ENCODE measurements around the gene CHCHD4. TPM values are rescaled to one million over a fixed set of nuclear protein-coding genes. Genes with fewer than 3 reads are reported as not detected.

CHCHD4 gene
- total and polyA plus RNA-seq, 10 of the 15 experiments (the other 5 are each of a cell fraction or from before 2014, with no cell fraction given) = 21.0 to 46.8 (median 29.0) TPM

DNA sequence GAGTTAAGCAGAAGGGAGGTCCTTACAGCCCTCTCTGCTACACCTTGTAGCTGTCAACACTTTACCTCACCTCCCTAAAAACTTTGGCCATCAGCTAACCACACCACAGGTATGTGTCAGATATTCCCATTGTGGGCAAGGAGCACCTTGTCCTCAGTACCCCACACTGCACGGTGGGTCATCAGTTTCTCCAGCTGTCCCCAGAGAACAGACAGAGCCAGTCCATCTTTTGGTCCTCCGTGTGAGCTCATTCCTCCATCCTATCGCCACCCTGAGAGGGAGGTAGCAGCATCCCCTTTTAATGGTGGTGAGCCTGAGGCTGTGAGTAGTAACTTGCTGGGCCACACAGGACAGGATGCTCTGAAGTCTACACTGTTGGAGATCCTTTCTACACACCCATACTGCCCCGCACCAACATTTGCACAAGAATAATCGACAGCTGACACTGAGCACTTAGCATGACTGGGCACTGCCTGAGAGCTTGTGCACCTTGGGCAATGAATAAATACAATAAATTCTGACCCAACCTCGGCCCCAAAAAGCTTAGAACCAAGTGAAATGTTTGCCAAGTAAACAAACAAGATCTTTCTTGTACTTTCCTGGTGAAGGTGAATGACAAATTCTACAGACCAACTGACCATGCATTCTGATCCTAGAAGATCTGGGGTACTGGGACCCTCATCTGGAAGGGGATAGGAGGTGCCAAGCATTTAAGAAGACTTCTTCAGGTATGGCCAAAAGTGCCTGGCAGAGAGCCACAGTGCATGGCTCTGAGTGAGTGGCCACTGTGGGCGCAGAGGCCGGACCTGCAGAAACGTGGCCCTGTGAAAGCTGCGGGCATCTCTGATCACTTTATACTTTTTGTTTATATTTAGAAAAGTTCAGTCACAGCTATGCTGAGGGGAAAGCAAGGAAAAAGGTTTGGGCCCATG is 6.9 kb downstream of the CHCHD4 start (continued):
- TF ChIP-seq CEBPZ (IDR thresholded peaks at IDR 0.05; ENCODE audit: low read depth, low read length) (no peak), MEF2A (IDR thresholded peaks at IDR 0.05; ENCODE audit: insufficient read depth, low read depth, low read length) (no peak)

GRCh38 chr3:14113965-14114635 is 10.6 kb downstream of the CHCHD4 start:
- in situ Hi-C loops (cut with MboI) = no loop called here
- Histone ChIP-seq H3K27me3 (replicated peaks in 1 of 2; ENCODE audit: control insufficient read depth in 2 of 2, insufficient read depth in 2 of 2, low read length in 1 of 2) (no peaks in the 10 kb centered on the region), H3K4me1 (ENCODE audit: control insufficient read depth, insufficient read depth, low read length) (no peaks in the 10 kb centered on the region), H3K9me3 (replicated peaks; ENCODE audit: control insufficient read depth, insufficient read depth, low read length) (no peaks in the 10 kb centered on the region), H3K4me2 (ENCODE audit: control insufficient read depth, insufficient read depth) (no peak overlapping the region), H3K79me2 (ENCODE audit: control insufficient read depth, insufficient read depth, low read length) (no peaks in the 10 kb centered on the region), H3K9ac (ENCODE audit: control insufficient read depth, insufficient read depth, low read length) (no peak overlapping the region), H3K27ac (ENCODE audit: control insufficient read depth, insufficient read depth) (no peak overlapping the region), H3K4me3 (no peak overlapping the region), H2AFZ (ENCODE audit: control insufficient read depth, low read depth, low read length) (no peak overlapping the region), H4K20me1 (ENCODE audit: control insufficient read depth, insufficient read depth) (no peaks in the 10 kb centered on the region), H3K36me3 (ENCODE audit: control insufficient read depth in 2 of 2, insufficient read depth in 2 of 2, low read length in 1 of 2) (peaks cover 8 to 17% of the 10 kb centered on the region in 2 experiments; a peak in 3 of 4 replicates)
- TF ChIP-seq SMC3 (IDR thresholded peaks at IDR 0.05; ENCODE audit: borderline replicate concordance, low read length) (peak; percentile 23; the same call in 1 of the 2 replicates), RAD21 (IDR thresholded peaks at IDR 0.05; ENCODE audit: insufficient read depth, low read depth, low read length) (peak; percentile 35; the same call in 1 of the 2 replicates), BHLHE40 (IDR thresholded peaks at IDR 0.05; ENCODE audit: borderline replicate concordance in 1 of 2, low read depth in 2 of 2, low read length in 1 of 2) (no peak)
- TF ChIP-seq, protein P1, sequence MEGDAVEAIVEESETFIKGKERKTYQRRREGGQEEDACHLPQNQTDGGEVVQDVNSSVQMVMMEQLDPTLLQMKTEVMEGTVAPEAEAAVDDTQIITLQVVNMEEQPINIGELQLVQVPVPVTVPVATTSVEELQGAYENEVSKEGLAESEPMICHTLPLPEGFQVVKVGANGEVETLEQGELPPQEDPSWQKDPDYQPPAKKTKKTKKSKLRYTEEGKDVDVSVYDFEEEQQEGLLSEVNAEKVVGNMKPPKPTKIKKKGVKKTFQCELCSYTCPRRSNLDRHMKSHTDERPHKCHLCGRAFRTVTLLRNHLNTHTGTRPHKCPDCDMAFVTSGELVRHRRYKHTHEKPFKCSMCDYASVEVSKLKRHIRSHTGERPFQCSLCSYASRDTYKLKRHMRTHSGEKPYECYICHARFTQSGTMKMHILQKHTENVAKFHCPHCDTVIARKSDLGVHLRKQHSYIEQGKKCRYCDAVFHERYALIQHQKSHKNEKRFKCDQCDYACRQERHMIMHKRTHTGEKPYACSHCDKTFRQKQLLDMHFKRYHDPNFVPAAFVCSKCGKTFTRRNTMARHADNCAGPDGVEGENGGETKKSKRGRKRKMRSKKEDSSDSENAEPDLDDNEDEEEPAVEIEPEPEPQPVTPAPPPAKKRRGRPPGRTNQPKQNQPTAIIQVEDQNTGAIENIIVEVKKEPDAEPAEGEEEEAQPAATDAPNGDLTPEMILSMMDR (IDR thresholded peaks at IDR 0.05 in 2 of 3, conservative IDR thresholded peaks at IDR 0.05 in 1 of 3; ENCODE audit: control insufficient read depth in 2 of 3, extremely low read depth in 1 of 3, insufficient read depth in 1 of 3, low read depth in 3 of 3, low read length in 3 of 3) = peak in 1 of 3 experiments; percentile 17; a peak in 2 of 6 replicates
- intact Hi-C loops (cut with micrococcal nuclease; ENCODE audit: unreplicated experiment) = no loop called here
- DNase-seq (ENCODE audit: low read depth, low spot score) = no peak
- no TSS peak for BruUV-seq (replicated peaks)
- 98% methylated on average over 7 of the region's 7 CpGs for WGBS (ENCODE audit: insufficient coverage, insufficient replicate concordance, low lambda C conversion rate, missing lambda C conversion rate)
- FAIRE-seq = no peak
- CTCF ChIA-PET = interaction anchor here (1.2 to 2.8 kb wide), 3 partner anchors 10 to 217 kb away, joined by 3 to 22 read pairs (median 4); partner anchors contain the start of genes CHCHD4 and TMEM43
- ATAC-seq = no peak
- POLR2A ChIA-PET = no interaction called here
- SMC1A ChIA-PET (ENCODE audit: uncharacterized antibody, unreplicated experiment) = interaction anchor here (2.0 kb wide), 1 partner anchor 218 kb away, joined by 8 read pairs; no protein-coding TSS in a partner anchor
- RAD21 ChIA-PET (ENCODE audit: unreplicated experiment) = interaction anchor here (1.7 kb wide), 1 partner anchor 217 kb away, joined by 11 read pairs; no protein-coding TSS in a partner anchor

All from GM12878 (cell line).